Gastrocnemius medialis (tissue), 4 donors: ENCODE data around the gene PTTG1IP.

Source experiments
- CTCF ChIP-seq, 5 experiments: fragments of 450-650 bp in 3 of 5; fragments of 200-600 bp in 2 of 5; sonication (generic) in 2 of 5; IDR thresholded peaks in 4 of 5; conservative IDR thresholded peaks in 1 of 5; 1 replicate in 4 of 5; 2 replicates in 1 of 5; pipeline ENCODE4 v1.5.1; 2016 to 2019; ENCODE audit warnings: antibody characterized with exemption in 5 of 5, mild to moderate bottlenecking in 3 of 5, moderate library complexity in 3 of 5
- POLR2A ChIP-seq, 2 donors: fragments of 450-650 bp; IDR thresholded peaks; one replicate each; pipeline ENCODE4 v1.6.1; 2017; ENCODE audit warnings: antibody characterized with exemption in 2 of 2, mild to moderate bottlenecking in 2 of 2, moderate library complexity in 2 of 2

- TF ChIP-seq CTCF (IDR thresholded peaks at IDR 0.05 in 4 of 5, conservative IDR thresholded peaks at IDR 0.05 in 1 of 5): no peak
- no peak for TF ChIP-seq POLR2A (IDR thresholded peaks at IDR 0.05)
Measured at GRCh38 chr21:44913425-44914175, 40.1 kb upstream of the PTTG1IP start.
